ENCODE measurements around the gene ATG16L2. TPM values are rescaled to one million over a fixed set of nuclear protein-coding genes. Genes with fewer than 3 reads are reported as not detected.

ATG16L2 gene
- total and polyA plus RNA-seq, 9 of the 15 experiments (the other 6 are each of a cell fraction or from before 2014, with no cell fraction given): 0.18 to 11.2 (median 6.2) TPM

DNA sequence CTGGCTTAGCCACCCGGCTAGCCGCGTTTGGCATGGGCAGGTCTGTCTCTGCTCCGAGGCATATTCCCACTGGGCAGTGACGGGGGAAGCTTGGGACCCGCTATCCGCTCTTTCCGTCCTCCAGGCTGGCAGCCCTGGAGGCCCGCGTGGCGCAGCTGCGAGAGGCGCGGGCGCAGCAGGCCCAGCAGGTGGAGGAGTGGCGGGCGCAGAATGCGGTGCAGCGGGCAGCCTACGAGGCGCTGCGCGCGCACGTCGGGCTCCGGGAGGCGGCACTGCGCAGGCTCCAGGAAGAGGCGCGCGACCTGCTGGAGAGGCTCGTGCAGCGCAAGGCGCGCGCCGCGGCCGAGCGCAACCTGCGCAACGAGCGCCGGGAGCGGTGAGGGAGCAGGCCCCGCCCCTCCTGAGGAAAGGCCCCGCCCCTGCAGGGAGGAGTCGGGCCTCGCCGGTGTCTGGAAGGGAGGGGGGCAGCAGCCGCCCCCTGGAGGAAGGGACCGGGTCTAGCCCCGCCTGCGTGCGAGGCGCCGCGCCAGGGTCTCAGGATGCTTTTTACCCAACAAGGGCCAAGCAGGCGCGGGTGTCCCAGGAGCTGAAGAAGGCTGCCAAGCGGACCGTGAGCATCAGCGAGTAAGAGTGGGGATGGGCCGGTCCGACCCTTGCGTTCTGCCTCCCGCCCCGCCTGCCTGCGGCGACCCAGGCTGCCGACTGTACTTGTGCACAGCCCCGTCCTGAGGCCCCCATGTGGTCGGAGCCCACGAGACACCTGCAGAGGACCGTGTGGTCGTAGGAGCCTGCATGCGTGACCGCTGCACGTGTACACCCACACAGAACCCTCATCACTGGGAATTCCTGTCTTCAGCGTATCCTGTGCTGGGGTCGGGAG is 7.9 kb downstream of the ATG16L2 start (continued):
- TF ChIP-seq MGA (IDR thresholded peaks at IDR 0.05) (peak; percentile 84), SP1 (CRISPR knock-in tag; IDR thresholded peaks at IDR 0.05) (0 out of 2 replicates have a peak, but pooled peaks have one; percentile 45), ID3 (CRISPR knock-in tag; IDR thresholded peaks at IDR 0.05) (no peak), ID3 (tag; IDR thresholded peaks at IDR 0.05) (no peak), CREBBP (IDR thresholded peaks at IDR 0.05; ENCODE audit: low read depth, low read length) (no peak), RAD21 (CRISPR knock-in tag; conservative IDR thresholded peaks at IDR 0.05 in 1 of 2, IDR thresholded peaks at IDR 0.05 in 1 of 2) (0 out of 4 replicates have a peak, but pooled peaks of 1 of the 2 experiments have one; percentile 24), HNRNPH1 (optimal IDR thresholded peaks at IDR 0.05; ENCODE audit: low read depth, low read length) (peak; percentile 41), CBFA2T2 (conservative IDR thresholded peaks at IDR 0.05) (no peak), PPARD (CRISPR knock-in tag; IDR thresholded peaks at IDR 0.05) (no peak), ZBTB8A (IDR thresholded peaks at IDR 0.05; ENCODE audit: partially characterized antibody) (no peak), HNRNPL (IDR thresholded peaks at IDR 0.05; ENCODE audit: low read depth, low read length) (peak; percentile 72), NFE2L1 (tag; IDR thresholded peaks at IDR 0.05; ENCODE audit: borderline replicate concordance, low read depth) (no peak)
- TF ChIP-seq, protein P1, sequence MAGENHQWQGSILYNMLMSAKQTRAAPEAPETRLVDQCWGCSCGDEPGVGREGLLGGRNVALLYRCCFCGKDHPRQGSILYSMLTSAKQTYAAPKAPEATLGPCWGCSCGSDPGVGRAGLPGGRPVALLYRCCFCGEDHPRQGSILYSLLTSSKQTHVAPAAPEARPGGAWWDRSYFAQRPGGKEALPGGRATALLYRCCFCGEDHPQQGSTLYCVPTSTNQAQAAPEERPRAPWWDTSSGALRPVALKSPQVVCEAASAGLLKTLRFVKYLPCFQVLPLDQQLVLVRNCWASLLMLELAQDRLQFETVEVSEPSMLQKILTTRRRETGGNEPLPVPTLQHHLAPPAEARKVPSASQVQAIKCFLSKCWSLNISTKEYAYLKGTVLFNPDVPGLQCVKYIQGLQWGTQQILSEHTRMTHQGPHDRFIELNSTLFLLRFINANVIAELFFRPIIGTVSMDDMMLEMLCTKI (IDR thresholded peaks at IDR 0.05; ENCODE audit: partially characterized antibody): no peak

Measured in K562 (cell line).